ENCODE data around the gene SPATC1L.

DNA sequence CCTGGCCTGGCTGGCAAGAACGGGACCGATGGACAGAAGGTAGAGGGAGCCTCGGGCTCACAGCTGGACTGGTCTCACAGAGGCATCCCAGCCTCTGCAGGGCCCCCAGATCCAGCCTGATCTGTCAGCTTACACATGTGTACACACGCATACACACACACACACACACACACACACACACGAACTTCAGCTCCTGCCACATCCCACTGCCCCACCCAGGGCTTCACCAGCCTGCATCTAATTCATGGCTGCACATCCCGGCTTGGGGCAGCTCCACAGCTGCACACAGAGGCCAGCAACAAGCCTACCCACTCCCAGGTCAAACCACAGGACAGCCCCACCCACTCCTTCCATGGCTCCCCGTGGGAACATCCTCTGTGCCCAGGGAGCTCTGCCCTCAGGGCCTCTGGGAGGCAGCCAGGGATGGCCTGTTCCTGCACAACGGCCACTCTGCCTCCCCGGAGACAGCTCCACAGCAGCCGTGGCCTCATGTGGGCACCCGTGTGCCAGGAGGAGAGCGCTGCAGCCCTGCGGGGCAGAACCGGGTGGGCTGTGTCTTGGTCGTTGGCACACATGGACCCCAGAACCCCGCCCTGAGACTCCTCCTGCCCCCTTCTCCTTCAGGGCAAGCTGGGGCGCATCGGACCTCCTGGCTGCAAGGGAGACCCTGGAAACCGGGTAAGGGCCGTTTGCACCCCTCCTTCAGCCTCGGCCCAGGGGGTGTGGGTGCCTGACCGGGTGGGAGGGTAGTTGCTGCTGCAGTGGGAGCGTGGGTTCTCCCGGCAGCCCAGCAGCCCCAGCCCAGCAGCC, 67.3 kb downstream of the SPATC1L start:
- TF ChIP-seq POLR2A (IDR thresholded peaks at IDR 0.05; ENCODE audit: extremely low read depth, insufficient read length), result no peak
- TF ChIP-seq, protein P1, sequence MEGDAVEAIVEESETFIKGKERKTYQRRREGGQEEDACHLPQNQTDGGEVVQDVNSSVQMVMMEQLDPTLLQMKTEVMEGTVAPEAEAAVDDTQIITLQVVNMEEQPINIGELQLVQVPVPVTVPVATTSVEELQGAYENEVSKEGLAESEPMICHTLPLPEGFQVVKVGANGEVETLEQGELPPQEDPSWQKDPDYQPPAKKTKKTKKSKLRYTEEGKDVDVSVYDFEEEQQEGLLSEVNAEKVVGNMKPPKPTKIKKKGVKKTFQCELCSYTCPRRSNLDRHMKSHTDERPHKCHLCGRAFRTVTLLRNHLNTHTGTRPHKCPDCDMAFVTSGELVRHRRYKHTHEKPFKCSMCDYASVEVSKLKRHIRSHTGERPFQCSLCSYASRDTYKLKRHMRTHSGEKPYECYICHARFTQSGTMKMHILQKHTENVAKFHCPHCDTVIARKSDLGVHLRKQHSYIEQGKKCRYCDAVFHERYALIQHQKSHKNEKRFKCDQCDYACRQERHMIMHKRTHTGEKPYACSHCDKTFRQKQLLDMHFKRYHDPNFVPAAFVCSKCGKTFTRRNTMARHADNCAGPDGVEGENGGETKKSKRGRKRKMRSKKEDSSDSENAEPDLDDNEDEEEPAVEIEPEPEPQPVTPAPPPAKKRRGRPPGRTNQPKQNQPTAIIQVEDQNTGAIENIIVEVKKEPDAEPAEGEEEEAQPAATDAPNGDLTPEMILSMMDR (IDR thresholded peaks at IDR 0.05; ENCODE audit: low read depth, low read length), result no peak
- no peak for TF ChIP-seq MYC (IDR thresholded peaks at IDR 0.05; ENCODE audit: low read depth, low read length)
- TF ChIP-seq, protein P2, sequence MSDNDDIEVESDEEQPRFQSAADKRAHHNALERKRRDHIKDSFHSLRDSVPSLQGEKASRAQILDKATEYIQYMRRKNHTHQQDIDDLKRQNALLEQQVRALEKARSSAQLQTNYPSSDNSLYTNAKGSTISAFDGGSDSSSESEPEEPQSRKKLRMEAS (IDR thresholded peaks at IDR 0.05; ENCODE audit: low read depth, low read length), result no peak

Data from NB4 (cell line).